Measurements from ENCODE around the gene SPRN. TPM values are rescaled to one million over a fixed set of nuclear protein-coding genes. Genes with fewer than 3 reads are reported as not detected.
"Not testable (repeated sequence)": the region's sequence is repeated elsewhere in the genome, so short reads cannot be mapped to it uniquely, and the experiment has no call there.

The SPRN gene
- total and polyA plus RNA-seq, 8 donors = 0.52 to 6.4 (median 3.3) TPM; not detected in 1

DNA sequence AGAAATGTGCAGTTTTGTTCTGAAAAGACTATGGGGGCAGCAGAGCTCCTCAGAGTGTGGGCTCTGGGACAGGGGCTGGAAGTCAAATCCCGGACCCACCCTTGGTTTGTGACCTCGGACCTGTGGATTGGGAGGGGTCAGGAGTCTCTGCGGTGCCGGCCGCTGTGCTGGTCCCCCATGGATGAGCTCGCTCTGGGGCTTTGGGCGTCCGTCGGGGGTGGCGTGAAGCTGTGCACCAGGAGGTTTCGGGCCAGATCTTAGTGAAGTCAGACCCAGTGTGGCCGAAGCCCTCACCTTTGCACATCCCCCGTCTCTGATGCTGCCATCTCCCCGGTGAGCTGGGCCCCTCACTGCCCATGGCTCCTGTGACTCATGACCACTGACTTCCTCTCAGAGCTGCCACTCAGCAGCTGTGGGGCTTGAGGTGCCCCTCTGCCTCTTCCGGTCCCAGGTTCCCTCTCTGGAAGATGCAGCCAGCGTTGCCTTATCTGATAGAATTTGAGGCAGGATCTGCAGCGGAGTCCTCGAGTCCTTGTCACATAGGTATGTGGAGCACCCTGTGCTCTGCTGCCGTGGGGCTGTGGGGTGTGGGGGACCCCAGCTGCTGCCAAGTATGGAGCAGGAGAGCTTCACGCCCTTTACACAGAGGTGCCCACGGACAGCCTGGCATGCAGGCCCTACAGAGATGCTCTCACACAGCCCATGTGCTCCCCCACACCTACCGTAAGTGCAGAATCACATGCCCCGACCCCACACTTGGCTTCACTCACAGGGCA, 18.0 kb upstream of the SPRN start:
- no peak overlapping the region for H3K4me3 ChIP-seq
- H3K27ac ChIP-seq = no peak overlapping the region
- DNase-seq (peak in 1 of 4 donors; percentile 61), ATAC-seq (no peak)
- H3K4me1 ChIP-seq = no peaks in the 10 kb centered on the region
- intact Hi-C loops (cut with DNase I) = no loop called here
- H3K36me3 ChIP-seq = no peaks in the 10 kb centered on the region
- TF ChIP-seq, protein P1, sequence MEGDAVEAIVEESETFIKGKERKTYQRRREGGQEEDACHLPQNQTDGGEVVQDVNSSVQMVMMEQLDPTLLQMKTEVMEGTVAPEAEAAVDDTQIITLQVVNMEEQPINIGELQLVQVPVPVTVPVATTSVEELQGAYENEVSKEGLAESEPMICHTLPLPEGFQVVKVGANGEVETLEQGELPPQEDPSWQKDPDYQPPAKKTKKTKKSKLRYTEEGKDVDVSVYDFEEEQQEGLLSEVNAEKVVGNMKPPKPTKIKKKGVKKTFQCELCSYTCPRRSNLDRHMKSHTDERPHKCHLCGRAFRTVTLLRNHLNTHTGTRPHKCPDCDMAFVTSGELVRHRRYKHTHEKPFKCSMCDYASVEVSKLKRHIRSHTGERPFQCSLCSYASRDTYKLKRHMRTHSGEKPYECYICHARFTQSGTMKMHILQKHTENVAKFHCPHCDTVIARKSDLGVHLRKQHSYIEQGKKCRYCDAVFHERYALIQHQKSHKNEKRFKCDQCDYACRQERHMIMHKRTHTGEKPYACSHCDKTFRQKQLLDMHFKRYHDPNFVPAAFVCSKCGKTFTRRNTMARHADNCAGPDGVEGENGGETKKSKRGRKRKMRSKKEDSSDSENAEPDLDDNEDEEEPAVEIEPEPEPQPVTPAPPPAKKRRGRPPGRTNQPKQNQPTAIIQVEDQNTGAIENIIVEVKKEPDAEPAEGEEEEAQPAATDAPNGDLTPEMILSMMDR (IDR thresholded peaks at IDR 0.05) = no peak
- peaks cover 0 to 23% of the 10 kb centered on the region in 2 donors for H3K9me3 ChIP-seq
- no peaks in the 10 kb centered on the region for H3K27me3 ChIP-seq

DNA sequence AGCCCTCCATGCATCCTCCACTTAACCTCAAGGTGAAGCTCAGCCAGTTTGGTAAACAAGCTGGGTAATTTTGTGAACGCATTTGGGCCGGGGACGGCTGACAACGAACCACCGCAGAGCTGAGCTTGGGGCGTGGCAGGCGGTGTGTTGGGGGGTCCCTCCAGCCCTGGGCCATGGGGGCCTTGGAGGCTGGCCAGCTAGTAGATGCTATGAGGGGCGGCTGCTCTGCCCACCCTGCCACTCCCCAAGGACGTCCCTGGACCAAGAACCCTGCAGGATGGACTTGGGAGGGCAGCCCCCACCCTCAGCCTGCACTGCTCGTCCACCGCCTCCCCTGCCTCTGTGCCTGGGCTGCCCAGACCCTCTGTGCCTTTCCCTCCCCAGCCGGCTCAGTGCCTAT, 17.4 kb upstream of the SPRN start:
- Histone ChIP-seq H3K4me1 (no peaks in the 10 kb centered on the region), H3K4me3 (no peak overlapping the region), H3K9me3 (peaks cover 0 to 17% of the 10 kb centered on the region in 2 donors), H3K27me3 (peaks cover 0 to 2% of the 10 kb centered on the region in 2 donors), H3K27ac (no peak overlapping the region), H3K36me3 (no peaks in the 10 kb centered on the region)
- ATAC-seq = no peak
- DNase-seq = peak in 1 of 4 donors; percentile 58
- TF ChIP-seq, protein P1 (IDR thresholded peaks at IDR 0.05) = no peak
- intact Hi-C loops (cut with DNase I) = no loop called here

DNA sequence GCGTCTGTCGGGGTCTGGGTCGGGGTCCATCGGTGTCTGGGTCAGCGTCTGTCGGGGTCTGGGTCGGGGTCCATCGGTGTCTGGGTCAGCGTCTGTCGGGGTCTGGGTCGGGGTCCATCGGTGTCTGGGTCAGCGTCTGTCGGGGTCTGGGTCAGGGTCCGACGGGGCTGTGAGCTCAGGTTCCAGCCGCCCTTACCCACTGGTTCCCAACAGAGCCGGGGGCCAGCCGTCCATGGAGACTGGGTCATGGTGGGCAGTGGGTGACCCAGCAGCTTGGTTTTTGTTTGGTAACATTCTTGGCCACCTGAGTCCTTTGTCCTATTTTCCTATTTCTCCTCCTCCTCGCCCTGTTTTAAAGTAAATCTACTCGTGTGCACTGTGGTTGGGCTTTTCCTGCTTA, 16.9 kb upstream of the SPRN start:
- H3K4me3 ChIP-seq; ATAC-seq; H3K27ac ChIP-seq; intact Hi-C loops (cut with DNase I); H3K4me1 ChIP-seq; DNase-seq; H3K36me3 ChIP-seq; H3K27me3 ChIP-seq: not testable (repeated sequence)
- H3K9me3 ChIP-seq = peaks cover 0 to 13% of the 10 kb centered on the region in 2 donors

DNA sequence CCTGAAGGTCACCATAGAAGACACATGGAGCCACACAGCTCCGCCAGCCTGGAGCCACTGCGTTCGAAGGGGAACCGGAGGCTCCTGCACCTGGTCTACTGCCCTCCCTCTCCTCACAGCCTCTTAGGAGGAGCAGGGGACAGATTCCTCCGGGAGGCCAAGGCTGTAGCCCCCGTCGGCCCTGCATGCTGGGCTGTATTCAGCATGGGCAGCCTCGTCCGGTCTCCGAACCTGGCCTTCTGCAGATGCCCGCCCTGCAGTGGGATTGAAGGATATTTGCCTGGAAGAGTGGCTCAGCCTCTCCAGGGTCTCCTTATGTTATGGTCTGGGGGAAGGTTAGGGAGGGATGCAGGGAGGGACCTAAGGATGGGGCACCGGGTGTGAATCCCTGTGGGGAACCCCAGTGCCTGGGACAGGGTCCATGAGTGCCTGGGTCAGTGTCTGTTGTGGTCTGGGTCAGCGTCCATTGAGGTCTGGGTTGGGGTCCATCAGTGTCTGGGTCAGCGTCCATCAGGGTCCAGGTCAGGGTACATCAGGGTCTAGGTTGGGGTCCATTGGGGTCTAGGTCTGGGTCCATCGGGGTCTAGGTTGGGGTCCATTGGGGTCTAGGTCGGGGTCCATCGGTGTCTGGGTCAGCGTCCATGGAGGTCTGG, 16.3 kb upstream of the SPRN start:
- TF ChIP-seq, protein P1 (IDR thresholded peaks at IDR 0.05) = no peak
- no peak overlapping the region for H3K27ac ChIP-seq
- DNase-seq (no peak), ATAC-seq (no peak)
- peaks cover 0 to 7% of the 10 kb centered on the region in 2 donors for H3K9me3 ChIP-seq
- H3K36me3 ChIP-seq = no peaks in the 10 kb centered on the region
- intact Hi-C loops (cut with DNase I) = no loop called here
- no peak overlapping the region for H3K4me3 ChIP-seq
- no peaks in the 10 kb centered on the region for H3K4me1 ChIP-seq
- H3K27me3 ChIP-seq = peaks cover 0 to 5% of the 10 kb centered on the region in 2 donors

DNA sequence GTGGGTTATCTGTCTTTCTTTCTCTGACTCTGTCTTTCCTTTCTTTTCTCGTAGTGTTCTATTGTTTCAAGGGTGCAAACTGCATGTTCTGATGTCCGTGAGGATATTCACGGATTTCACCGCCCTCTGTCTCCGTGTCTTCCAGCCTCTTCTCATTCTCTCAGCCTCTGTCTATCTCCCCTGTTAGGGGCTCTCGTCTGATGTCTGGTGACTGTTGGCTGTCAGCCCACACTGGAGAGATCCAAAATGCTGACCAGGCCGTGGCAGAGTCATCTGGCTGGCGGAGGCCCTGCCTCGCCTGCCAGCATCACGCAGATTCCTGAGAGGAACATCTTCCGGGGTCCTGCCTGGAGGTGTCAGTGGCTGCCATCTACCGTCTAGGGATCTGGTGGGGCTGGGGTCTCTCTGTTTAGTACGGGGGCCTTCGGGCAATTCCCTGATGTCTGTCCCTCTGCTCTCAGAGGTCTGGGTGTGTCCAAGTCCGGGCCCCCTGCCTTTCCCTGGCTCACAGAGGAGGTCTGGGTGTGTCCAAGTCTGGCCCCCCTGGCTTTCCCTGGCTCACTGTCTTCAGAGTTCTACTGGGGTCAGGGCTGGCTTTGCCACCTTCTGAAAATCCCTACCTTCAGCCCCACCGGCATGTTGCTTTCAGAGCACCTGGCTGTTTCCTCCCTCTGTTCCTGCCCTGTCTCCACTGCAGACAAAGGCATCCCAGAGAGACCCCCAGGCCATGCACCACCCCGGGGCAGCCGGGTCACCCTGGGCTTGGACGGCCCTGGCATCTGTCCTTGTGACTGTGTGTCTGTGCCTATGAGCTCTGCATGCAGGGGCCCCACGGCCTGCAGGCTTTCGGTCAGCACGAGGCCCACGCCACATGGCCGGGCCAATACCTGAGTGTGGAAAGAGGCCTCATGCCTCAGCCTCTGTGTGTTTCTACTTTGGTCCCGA, 15.4 kb upstream of the SPRN start:
- peak in 1 of 4 donors; percentile 64 for DNase-seq

More for the DNA sequence above, 15.4 kb upstream of the SPRN start:
- no peak overlapping the region for H3K4me3 ChIP-seq
- H3K27ac ChIP-seq = no peak overlapping the region
- TF ChIP-seq, protein P1 (IDR thresholded peaks at IDR 0.05) = no peak
- H3K9me3 ChIP-seq = no peaks in the 10 kb centered on the region
- peaks cover 0 to 5% of the 10 kb centered on the region in 2 donors for H3K27me3 ChIP-seq
- no peaks in the 10 kb centered on the region for H3K4me1 ChIP-seq
- ATAC-seq = no peak
- no peaks in the 10 kb centered on the region for H3K36me3 ChIP-seq
- intact Hi-C loops (cut with DNase I) = no loop called here

All from left lung (tissue), 10 donors.